Motor neuron (in vitro differentiated cells): ENCODE results near the gene NCKAP5. TPM values are rescaled to one million over a fixed set of nuclear protein-coding genes. Genes with fewer than 3 reads are reported as not detected.

Experiments
- ATAC-seq, 8 experiments: fragments of 200-7000 bp; cut with Tn5 transposase; replicated peaks in 6 of 8; 2 replicates each; pipeline ENCODE4 v1.8.0; 2021; ENCODE audit warnings: mild to moderate bottlenecking in 8 of 8, moderate library complexity in 8 of 8
- H3K27ac ChIP-seq, 2 donors: fragments of 250-450 bp; sonication (Bioruptor Pico); 2 replicates each; pipeline ENCODE4 v1.9.0; 2021; ENCODE audit warnings: antibody characterized with exemption in 2 of 2, mild to moderate bottlenecking in 2 of 2, moderate library complexity in 1 of 2
- H3K4me1 ChIP-seq, 2 donors: fragments of 250-450 bp; sonication (Bioruptor Pico); replicated peaks in 1 of 2; 2 replicates each; pipeline ENCODE4 v1.6.1; 2021; ENCODE audit warnings: antibody characterized with exemption in 2 of 2, mild to moderate bottlenecking in 2 of 2, moderate library complexity in 1 of 2
- H3K4me3 ChIP-seq, 5 donors: fragments of 250-450 bp; sonication (Bioruptor Pico); 2 replicates each; pipeline ENCODE4 v1.9.0; 2021; ENCODE audit warnings: antibody characterized with exemption in 5 of 5, mild to moderate bottlenecking in 5 of 5, moderate library complexity in 4 of 5
- WGBS, 10 experiments: fragments of 450-650 bp; shearing (Covaris generic); methylation state at CpG; one replicate each; pipeline ENCODE4 v1.0.0; 2022; 5-methylcytosine and 5-hydroxymethylcytosine counted together
- in situ Hi-C, 9 experiments: fragments of 400-800 bp; cut with MboI; loops; one replicate each; pipeline ENCODE4 v1.15.0; 2021; ENCODE audit warnings: low sequenced_read_pairs in 9 of 9, low pct_unique_long_range_greater_than_20kb in 2 of 9; ENCODE audit not compliant: unreplicated experiment in 9 of 9
- total RNA-seq, 8 experiments: library from RNA; unstranded; fragments of 300-600 nt; gene quantifications; 2 replicates each; pipeline versions ENCODE4 v1.2.3 to v1.2.4, GENCODE V29; 2022

The NCKAP5 gene
- total RNA-seq, 8 experiments from 2014 or later, result 0.66 to 16.2 (median 5.9) TPM

DNA sequence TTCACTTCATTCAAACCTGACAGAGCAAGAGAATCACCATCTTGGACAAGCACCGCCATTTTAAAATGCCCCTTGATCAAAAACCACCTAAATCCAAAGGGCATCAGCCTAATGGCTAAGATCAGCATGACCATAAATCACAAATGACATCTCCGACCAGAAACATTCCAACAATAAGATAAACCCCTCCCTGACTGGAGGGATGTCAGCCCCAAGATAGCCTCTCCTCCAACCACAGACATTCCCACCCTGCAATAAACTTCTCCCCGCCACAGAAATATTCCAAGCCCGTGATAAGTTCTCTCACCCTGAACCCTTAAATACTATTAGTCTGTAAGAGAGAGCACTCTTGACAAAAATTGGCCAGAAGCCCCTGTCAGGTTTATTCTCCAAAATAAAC is 876.7 kb downstream of the NCKAP5 start:
- in situ Hi-C loops, result no loop called here
- 41 to 100% (median 94%) methylated on average over 1 to 4 of the region's 4 CpGs; no CpG with 5 or more reads in 2 of the 10 experiments for WGBS, 10 experiments
- H3K27ac ChIP-seq, result no peak overlapping the region
- H3K4me1 ChIP-seq, result peaks cover 0 to 4% of the 10 kb centered on the region in 2 donors
- no peak for ATAC-seq
- no peak overlapping the region for H3K4me3 ChIP-seq

- ATAC-seq, result no peak
- in situ Hi-C loops, result no loop called here
- WGBS, 10 experiments, result 14 to 100% (median 82%) methylated on average over 1 of the region's 1 CpG; no CpG with 5 or more reads in 3 of the 10 experiments
- Histone ChIP-seq H3K4me1 (peaks cover 0 to 4% of the 10 kb centered on the region in 2 donors), H3K27ac (no peak overlapping the region), H3K4me3 (no peak overlapping the region)
Measured at GRCh38 chr2:132690664-132691303, 877.5 kb downstream of the NCKAP5 start.

DNA sequence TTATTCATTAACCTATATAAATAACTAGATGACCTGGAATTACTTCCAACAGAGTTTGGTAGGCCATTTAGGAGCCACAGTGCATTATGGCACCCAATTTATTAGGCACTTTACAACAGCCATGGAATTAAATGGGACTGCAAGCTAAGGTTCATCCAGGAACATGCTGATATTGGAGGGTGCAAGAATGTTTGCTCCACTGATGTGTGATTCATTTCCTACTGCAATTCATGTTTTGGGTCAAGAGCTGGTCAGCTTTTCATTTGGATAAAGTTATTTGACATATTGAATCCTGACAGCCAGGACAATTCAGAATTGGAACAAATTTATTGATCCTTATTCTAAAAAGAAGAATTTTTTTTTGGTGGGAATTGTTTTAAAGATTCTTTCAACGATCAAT is 886.5 kb downstream of the NCKAP5 start:
- in situ Hi-C loops, result no loop called here
- 55 to 100% (median 80%) methylated on average over 1 of the region's 1 CpG; no CpG with 5 or more reads in 5 of the 10 experiments for WGBS, 10 experiments
- Histone ChIP-seq H3K4me1 (no peaks in the 10 kb centered on the region), H3K27ac (no peak overlapping the region), H3K4me3 (no peak overlapping the region)
- ATAC-seq, result no peak

DNA sequence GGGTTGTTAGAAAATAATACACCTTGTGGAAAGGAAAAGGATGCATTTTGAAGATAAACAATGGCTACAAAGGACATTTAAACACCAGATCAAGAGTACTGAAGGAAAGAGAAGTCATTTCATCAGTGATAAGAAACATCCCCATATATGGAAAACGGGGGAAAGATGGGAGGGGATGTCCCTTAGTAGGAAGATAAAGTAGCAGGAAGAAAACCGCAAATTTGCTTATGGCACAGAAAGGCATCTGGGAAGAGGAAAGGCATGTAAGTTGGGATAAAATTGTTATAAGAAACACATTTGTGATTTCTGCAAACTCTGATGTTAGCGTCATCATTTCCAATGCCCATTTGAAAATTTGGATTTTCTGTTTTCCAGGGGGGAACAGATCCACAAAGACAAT is 887.7 kb downstream of the NCKAP5 start:
- H3K4me3 ChIP-seq, result no peak overlapping the region
- 53 to 100% (median 68%) methylated on average over 1 to 3 of the region's 3 CpGs; no CpG with 5 or more reads in 2 of the 10 experiments for WGBS, 10 experiments
- no peak for ATAC-seq
- H3K27ac ChIP-seq, result no peak overlapping the region
- H3K4me1 ChIP-seq, result no peaks in the 10 kb centered on the region
- in situ Hi-C loops, result no loop called here

- 44 to 100% (median 100%) methylated on average over 1 to 2 of the region's 2 CpGs; no CpG with 5 or more reads in 4 of the 10 experiments for WGBS, 10 experiments
- no peak overlapping the region for H3K4me3 ChIP-seq
- ATAC-seq, result peak in 1 of 8 experiments; percentile 41
- no peaks in the 10 kb centered on the region for H3K4me1 ChIP-seq
- H3K27ac ChIP-seq, result no peak overlapping the region
- in situ Hi-C loops, result no loop called here
Measured at GRCh38 chr2:132678483-132678882, 889.8 kb downstream of the NCKAP5 start.

DNA sequence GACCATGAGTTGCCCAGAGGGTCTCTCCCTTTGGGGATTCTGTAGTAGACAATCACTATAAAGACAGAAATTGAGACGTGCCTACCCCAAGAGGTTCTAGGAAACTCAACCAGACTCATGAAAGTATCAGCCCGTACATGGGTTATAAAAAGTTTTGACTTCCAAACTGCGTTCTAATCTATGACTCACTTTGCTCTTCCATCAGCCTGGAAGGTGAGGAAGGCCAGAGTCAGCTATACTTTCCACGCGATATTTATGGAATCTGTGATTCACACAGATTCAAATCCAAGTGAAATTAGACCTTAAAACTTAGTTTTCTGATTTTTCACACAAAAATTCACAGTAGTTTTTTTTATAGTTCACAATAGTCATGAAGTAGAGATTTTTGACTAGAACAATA is 890.6 kb downstream of the NCKAP5 start:
- no peak for ATAC-seq
- Histone ChIP-seq H3K27ac (no peak overlapping the region), H3K4me3 (no peak overlapping the region), H3K4me1 (no peaks in the 10 kb centered on the region)
- in situ Hi-C loops, result no loop called here
- 19 to 100% (median 94%) methylated on average over 2 to 5 of the region's 5 CpGs; no CpG with 5 or more reads in 1 of the 10 experiments for WGBS, 10 experiments

- no peak overlapping the region for H3K4me3 ChIP-seq
- ATAC-seq, result no peak
- no peak overlapping the region for H3K27ac ChIP-seq
- 46 to 100% (median 90%) methylated on average over 1 to 2 of the region's 2 CpGs; no CpG with 5 or more reads in 2 of the 10 experiments for WGBS, 10 experiments
- H3K4me1 ChIP-seq, result no peaks in the 10 kb centered on the region
- in situ Hi-C loops, result no loop called here
Measured at GRCh38 chr2:132676999-132677398, 891.3 kb downstream of the NCKAP5 start.

DNA sequence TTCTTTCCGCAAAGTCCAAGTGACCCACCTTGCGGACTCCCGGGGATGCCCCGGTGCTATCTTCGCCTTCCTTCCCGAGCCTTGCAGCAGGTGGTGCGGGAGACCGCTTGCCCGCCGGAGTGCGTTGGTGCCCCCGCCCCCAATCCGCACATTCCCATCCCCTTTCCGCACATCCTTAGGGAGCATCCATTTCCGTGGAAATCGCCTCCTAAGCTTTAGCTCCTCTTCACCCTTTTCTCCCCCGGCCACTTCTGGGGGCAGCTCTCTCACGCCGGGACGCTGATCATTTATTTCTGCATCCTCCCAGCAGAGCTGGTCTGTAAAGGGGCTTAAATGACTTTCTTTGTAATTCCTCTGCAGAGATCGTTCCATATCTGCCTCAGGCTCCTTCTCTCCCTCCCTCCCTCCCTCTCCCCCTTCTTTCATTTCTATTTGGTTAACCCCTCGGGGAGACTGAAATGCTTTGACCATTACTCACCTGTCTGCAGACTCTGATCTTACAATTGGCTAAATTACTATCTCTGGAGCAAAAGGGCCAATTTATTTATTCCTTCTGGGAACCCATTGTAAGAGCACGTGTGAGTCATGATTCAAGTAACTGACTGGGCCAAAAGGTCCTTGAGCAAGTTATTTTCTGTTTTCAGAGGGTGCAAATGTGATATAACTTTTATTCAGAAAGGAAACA is 897.0 kb downstream of the NCKAP5 start:
- Histone ChIP-seq H3K4me3 (peak overlapping the region; percentile 47 to 63 (median 54)), H3K27ac (no peak overlapping the region), H3K4me1 (peaks cover 6 to 13% of the 10 kb centered on the region in 2 donors)
- peak in 5 of 8 experiments; percentile 23 to 40 (median 26) for ATAC-seq
- 0 to 40% (median 0%) methylated on average over 1 to 4 of the region's 23 CpGs; no CpG with 5 or more reads in 2 of the 10 experiments for WGBS, 10 experiments
- in situ Hi-C loops, result loop anchor here in 2 of 9 experiments (25.0 kb wide), 1 partner anchor 491 kb away; no protein-coding TSS in a partner anchor

DNA sequence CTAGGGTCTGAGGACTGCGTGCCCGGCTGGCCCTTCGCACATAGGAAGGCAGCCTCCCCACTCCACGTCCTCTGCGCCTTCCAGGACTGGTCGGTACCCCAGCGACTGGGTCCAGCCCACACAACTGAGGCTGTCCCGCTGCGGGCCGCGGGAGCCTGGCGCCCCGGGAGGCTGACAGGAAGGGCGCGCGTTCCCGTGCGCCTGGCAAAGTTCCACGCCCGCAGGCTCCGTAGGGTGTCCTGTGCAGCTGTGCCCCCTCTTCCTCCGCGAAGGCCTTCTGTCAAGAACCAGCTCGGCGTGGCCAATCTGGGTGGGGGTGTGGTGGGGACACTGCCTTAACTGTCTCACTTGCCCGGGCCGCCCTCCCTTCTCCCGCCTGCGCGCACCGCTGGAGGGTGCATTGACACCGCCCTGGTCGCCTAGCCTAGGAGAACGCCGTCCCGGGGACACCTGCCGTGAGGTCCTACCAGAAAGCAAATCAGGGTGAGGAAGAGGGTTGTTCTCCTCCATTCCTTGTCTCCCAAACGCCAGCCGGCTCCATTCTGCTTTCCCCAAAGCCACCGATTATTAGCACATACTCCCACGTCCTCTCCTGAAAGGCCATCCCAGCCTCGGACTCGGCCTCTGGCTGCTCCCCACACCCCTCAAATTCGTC is 897.6 kb downstream of the NCKAP5 start:
- peak; percentile 49 to 68 (median 56) for ATAC-seq
- 0 to 80% (median 0%) methylated on average over 1 to 7 of the region's 44 CpGs; no CpG with 5 or more reads in 7 of the 10 experiments for WGBS, 10 experiments
- peaks cover 6 to 13% of the 10 kb centered on the region in 2 donors for H3K4me1 ChIP-seq
- H3K4me3 ChIP-seq, result peak overlapping the region; percentile 47 to 63 (median 54)
- no peak overlapping the region for H3K27ac ChIP-seq
- in situ Hi-C loops, result loop anchor here in 2 of 9 experiments (25.0 kb wide), 1 partner anchor 492 kb away; no protein-coding TSS in a partner anchor

GRCh38 chr2:132669908-132670495 is 898.3 kb downstream of the NCKAP5 start, which contains the start of gene LYPD1:
Gene LYPD1 (minus strand): TSS chr2:132670205. CDS start chr2:132669932, 273 bp downstream.
- peak; percentile 36 to 77 (median 44) for ATAC-seq
- Histone ChIP-seq H3K4me1 (peaks cover 6 to 17% of the 10 kb centered on the region in 2 donors), H3K4me3 (peak within 1 kb of the TSS; percentile 47 to 63 (median 54)), H3K27ac (no peak within 1 kb of the TSS)
- no CpG with 5 or more reads among the region's 59 CpGs for WGBS, 10 experiments
- in situ Hi-C loops, result loop anchor here in 2 of 9 experiments (25.0 kb wide), 1 partner anchor 492 kb away; no protein-coding TSS in a partner anchor

DNA sequence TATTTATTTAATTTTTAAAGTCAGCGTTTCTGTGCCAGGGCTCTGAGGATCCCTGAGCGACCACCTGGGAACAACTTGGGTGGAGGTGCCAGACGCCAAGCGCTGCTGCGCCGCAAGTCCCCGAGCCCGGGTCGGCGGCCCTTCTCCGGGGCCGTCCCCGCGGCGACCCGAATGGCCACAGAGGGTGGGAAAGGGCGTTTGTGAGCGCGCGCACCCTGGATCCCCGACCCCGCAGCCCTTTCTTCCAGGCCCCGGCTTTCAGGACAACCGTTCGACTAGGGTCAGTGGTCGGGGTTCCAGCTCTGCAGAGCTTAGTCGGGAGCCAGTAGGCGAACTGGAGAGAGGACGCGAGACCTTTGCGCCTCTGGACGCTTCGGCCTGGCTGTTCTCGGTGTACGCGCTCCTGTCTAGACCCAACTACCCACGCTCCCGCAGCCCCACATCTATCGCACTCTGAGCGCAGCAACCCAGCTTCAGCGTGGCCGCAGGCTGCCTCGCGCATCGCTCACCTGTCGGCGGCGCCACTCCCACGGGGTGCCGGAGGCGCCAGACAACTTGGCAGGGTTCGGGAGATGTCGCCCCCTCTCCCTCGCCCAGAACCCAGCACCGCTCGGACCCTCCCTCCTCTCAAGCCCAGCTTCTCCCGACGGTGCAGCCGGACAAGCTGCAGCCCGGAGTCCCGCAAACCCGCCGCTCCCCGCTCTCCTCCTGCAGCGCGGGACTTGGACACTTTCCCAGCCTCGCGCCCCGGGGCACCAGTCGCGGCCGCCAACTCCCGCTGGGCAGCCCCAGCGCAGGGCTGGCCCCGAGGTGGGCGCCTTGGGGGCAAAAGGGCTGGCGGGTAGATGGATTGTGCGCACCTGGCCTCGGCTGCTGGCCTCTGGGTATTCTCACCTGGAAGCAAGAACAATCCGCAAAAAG is 899.0 kb downstream of the NCKAP5 start:
- ATAC-seq, result peak; percentile 15 to 59 (median 48)

More for the DNA sequence above, 899.0 kb downstream of the NCKAP5 start:
- H3K4me1 ChIP-seq, result peaks cover 6 to 25% of the 10 kb centered on the region in 2 donors
- peak overlapping the region; percentile 47 to 63 (median 54) for H3K4me3 ChIP-seq
- in situ Hi-C loops, result loop anchor here in 2 of 9 experiments (25.0 kb wide), 1 partner anchor 493 kb away; no protein-coding TSS in a partner anchor
- 0 to 8% (median 1%) methylated on average over 4 to 25 of the region's 80 CpGs; no CpG with 5 or more reads in 4 of the 10 experiments for WGBS, 10 experiments
- no peak overlapping the region for H3K27ac ChIP-seq
